Smooth muscle cell (in vitro differentiated cells): ENCODE data around the gene ITGB7. TPM values are rescaled to one million over a fixed set of nuclear protein-coding genes. Genes with fewer than 3 reads are reported as not detected.

ENCODE experiments used
- DNase-seq: peaks from one replicate; lab custom pipeline; 2025; ENCODE audit not compliant: unreplicated experiment; lab: John Stamatoyannopoulos, UW
- H2AFZ ChIP-seq: fragments of 200-600 bp; sonication (generic); 2 replicates; pipeline ENCODE4 v1.6.0; 2016; ENCODE audit warnings: antibody characterized with exemption, low read depth, mild to moderate bottlenecking
- H3F3A ChIP-seq: fragments of 200-600 bp; sonication (generic); 2 replicates; pipeline ENCODE4 v1.6.0; 2017; ENCODE audit warnings: antibody characterized with exemption, low read depth
- H3K27ac ChIP-seq: fragments of 200-600 bp; sonication (generic); 2 replicates; pipeline ENCODE4 v1.5.1; 2016; ENCODE audit warnings: low read depth, mild to moderate bottlenecking
- H3K27me3 ChIP-seq: fragments of 200-600 bp; sonication (generic); 2 replicates; pipeline ENCODE4 v1.6.1; 2016; ENCODE audit warnings: low read depth, mild to moderate bottlenecking
- H3K36me3 ChIP-seq: fragments of 200-600 bp; sonication (generic); 2 replicates; pipeline ENCODE4 v1.5.1; 2016; ENCODE audit warnings: low read depth
- H3K4me1 ChIP-seq: fragments of 200-600 bp; sonication (generic); 2 replicates; pipeline ENCODE4 v1.5.1; 2016; ENCODE audit warnings: low read depth
- H3K4me2 ChIP-seq: fragments of 200-600 bp; sonication (generic); 2 replicates; pipeline ENCODE4 v1.6.0; 2016; ENCODE audit warnings: mild to moderate bottlenecking
- H3K4me3 ChIP-seq: fragments of 200-600 bp; sonication (generic); 2 replicates; pipeline ENCODE4 v1.5.1; 2016; ENCODE audit warnings: mild to moderate bottlenecking
- H3K79me2 ChIP-seq: fragments of 200-600 bp; sonication (generic); 2 replicates; pipeline ENCODE4 v1.6.0; 2016; ENCODE audit warnings: low read depth, mild to moderate bottlenecking
- H3K9ac ChIP-seq: fragments of 200-600 bp; sonication (generic); 2 replicates; pipeline ENCODE4 v1.6.0; 2016; ENCODE audit warnings: low read depth
- H3K9me3 ChIP-seq: fragments of 200-600 bp; sonication (generic); replicated peaks from 2 replicates; pipeline ENCODE4 v1.5.1; 2016; ENCODE audit warnings: low read depth
- H4K20me1 ChIP-seq: fragments of 200-600 bp; sonication (generic); 2 replicates; pipeline ENCODE4 v1.6.0; 2016; ENCODE audit warnings: low read depth
- CTCF ChIP-seq: fragments of 200-600 bp; sonication (generic); IDR thresholded peaks from 2 replicates; pipeline ENCODE4 v1.5.1; 2017; ENCODE audit warnings: borderline replicate concordance, mild to moderate bottlenecking, antibody characterized with exemption; ENCODE audit not compliant: insufficient read depth, poor library complexity, severe bottlenecking
- WGBS: methylation state at CpG from one replicate; pipeline ENCODE4 v1.1.7; 2016; ENCODE audit warnings: low lambda C conversion rate; 5-methylcytosine and 5-hydroxymethylcytosine counted together
- polyA plus RNA-seq: library from polyadenylated mRNA; unstranded; fragments of >200 nt; fragmentation: Nextera tagmentation; extraction: Ambion mirVana; gene quantifications from 2 replicates; pipeline ENCODE4 v1.2.1, GENCODE V29; 2016
- total RNA-seq: library from RNA; depleted of rRNA; stranded (reverse); fragments of >200 nt; gene quantifications from 2 replicates; pipeline ENCODE4 v1.2.3, GENCODE V29; 2014

The ITGB7 gene
- total and polyA plus RNA-seq, 2 experiments from 2014 or later, result 5.8 TPM; not detected in 1

- Histone ChIP-seq H3K9me3 (no peaks in the 10 kb centered on the region), H3F3A (peaks cover 14% of the 10 kb centered on the region), H3K27ac (peak overlapping the region; percentile 97), H3K4me3 (peak overlapping the region; percentile 61), H3K36me3 (no peaks in the 10 kb centered on the region), H3K9ac (peak overlapping the region; percentile 42), H4K20me1 (peaks cover 37% of the 10 kb centered on the region), H3K79me2 (peaks cover 4% of the 10 kb centered on the region), H3K4me1 (peaks cover 48% of the 10 kb centered on the region), H2AFZ (no peak overlapping the region), H3K27me3 (no peaks in the 10 kb centered on the region), H3K4me2 (peak overlapping the region; percentile 88)
- TF ChIP-seq CTCF, result no peak
- DNase-seq, result peak; percentile 60
- under 1% methylated on average over 43 of the region's 53 CpGs for WGBS
Observed at GRCh38 chr12:53219956-53220693, 13.1 kb upstream of the ITGB7 start.

- Histone ChIP-seq H3K9ac (peak overlapping the region; percentile 42), H3K4me3 (peak overlapping the region; percentile 61), H3K27me3 (no peaks in the 10 kb centered on the region), H3K9me3 (no peaks in the 10 kb centered on the region), H3K36me3 (no peaks in the 10 kb centered on the region), H4K20me1 (peaks cover 39% of the 10 kb centered on the region), H3K27ac (peak overlapping the region; percentile 97), H3K79me2 (peaks cover 4% of the 10 kb centered on the region), H2AFZ (no peak overlapping the region), H3K4me1 (peaks cover 43% of the 10 kb centered on the region), H3K4me2 (peak overlapping the region; percentile 88), H3F3A (peaks cover 10% of the 10 kb centered on the region)
- no peak for DNase-seq
- WGBS, result 1% methylated on average over 27 of the region's 27 CpGs
- no peak for TF ChIP-seq CTCF
Observed at GRCh38 chr12:53219292-53219955, 12.4 kb upstream of the ITGB7 start.

GRCh38 chr12:53218551-53219291, 11.7 kb upstream of the ITGB7 start:
- no peaks in the 10 kb centered on the region for H3K9me3 ChIP-seq
- no peak overlapping the region for H2AFZ ChIP-seq
- no peaks in the 10 kb centered on the region for H3K27me3 ChIP-seq
- H4K20me1 ChIP-seq, result peaks cover 39% of the 10 kb centered on the region
- DNase-seq, result no peak
- peak overlapping the region; percentile 61 for H3K4me3 ChIP-seq
- peaks cover 3% of the 10 kb centered on the region for H3F3A ChIP-seq
- no peak for TF ChIP-seq CTCF
- H3K9ac ChIP-seq, result no peak overlapping the region
- H3K27ac ChIP-seq, result peak overlapping the region; percentile 35
- peaks cover 36% of the 10 kb centered on the region for H3K4me1 ChIP-seq
- no peaks in the 10 kb centered on the region for H3K36me3 ChIP-seq
- H3K4me2 ChIP-seq, result peak overlapping the region; percentile 88
- peaks cover 4% of the 10 kb centered on the region for H3K79me2 ChIP-seq
- 8% methylated on average over 24 of the region's 30 CpGs for WGBS
